HL-60/S4 (cell line): ENCODE data around the gene RAG1.

ENCODE experiments used
- in situ Hi-C: fragments of 300-500 bp; cut with MboI; formaldehyde crosslinking; loops from 2 replicates; pipeline ENCODE4 v1.14.3; 2022; ENCODE audit warnings: low sequenced_read_pairs

RAG1 gene

GRCh38 chr11:36588099-36588498 lies 20.3 kb downstream of the RAG1 start:
- in situ Hi-C loops = no loop called here

- in situ Hi-C loops = no loop called here
Measured at GRCh38 chr11:36590513-36590912, 22.7 kb downstream of the RAG1 start.

GRCh38 chr11:36591433-36591832 lies 23.6 kb downstream of the RAG1 start:
- in situ Hi-C loops = no loop called here

DNA sequence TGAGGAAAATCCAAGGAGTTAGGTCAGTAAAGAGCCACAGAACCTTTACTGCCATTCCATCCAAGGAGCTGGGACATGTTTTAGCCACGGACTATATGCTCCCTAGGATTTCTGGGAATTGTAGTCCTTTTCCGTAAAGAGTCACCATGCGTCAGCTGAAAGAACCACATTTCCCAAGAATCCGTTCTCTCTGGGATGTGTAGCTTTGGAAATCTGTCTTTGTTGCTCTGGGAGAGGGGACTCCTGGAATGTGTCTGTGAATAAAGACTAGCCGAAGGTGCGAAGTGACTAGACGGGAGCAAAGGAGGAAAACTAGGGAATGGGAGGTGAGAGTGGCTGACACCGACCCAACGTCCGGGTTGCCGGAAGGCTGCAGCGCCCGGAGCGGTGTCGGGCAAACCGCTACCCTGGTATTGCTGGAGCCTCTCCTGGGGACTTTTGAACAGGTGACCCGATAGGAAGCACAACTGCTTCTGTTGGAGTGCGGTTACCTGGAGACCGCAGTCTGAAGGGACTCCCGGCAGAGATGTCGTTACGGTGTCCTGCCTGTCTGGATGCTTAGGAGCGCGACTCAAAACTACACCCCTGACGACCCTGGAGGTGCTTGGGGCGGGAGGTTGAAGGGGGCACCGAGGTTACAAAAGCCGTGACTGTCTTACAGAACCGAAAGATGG lies 26.6 kb downstream of the RAG1 start, which contains the start of gene IFTAP:
TSS of gene IFTAP (plus strand) at position 187 of the 674 bp plus-strand sequence. CDS start 15,602 bp downstream, outside the sequence.
- in situ Hi-C loops = no loop called here

DNA sequence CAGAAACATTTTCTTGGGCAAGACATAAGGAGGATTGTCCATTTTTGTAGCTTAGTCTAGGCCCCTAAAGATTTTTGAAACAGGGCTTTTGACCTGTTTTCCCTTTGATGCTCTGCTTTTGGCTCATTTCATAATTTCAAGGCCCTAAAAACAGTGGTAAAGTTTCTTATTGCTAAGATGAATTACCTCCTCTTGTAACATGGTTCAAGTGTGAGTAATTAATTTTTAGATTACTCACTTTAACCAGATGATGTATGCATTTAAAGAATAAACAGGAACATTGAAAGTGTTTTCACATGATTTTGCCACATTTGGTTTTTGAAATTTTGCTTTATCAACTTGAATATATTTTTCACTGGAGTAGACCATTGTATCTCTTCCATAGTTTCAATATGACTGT lies 29.1 kb downstream of the RAG1 start:
- in situ Hi-C loops = no loop called here

DNA sequence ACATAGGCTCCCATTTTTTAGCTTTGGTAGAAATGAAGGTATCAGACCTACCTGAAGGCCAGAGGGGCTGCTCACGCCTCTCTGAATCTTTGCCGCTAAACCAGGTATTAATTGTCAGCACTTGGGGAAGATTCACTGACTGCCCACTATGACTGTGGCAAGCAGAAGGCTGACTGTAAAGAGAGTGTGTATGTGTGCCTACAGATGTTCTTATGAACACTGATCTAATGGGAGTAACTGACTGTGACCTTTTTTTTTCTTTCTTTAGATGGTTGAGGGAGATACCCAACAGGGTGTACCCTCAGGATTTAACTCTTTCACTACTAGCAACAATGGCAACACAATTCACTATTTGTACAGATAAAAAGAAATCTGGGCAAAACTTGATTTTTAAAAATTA lies 30.2 kb downstream of the RAG1 start, which contains the start of gene RAG2:
TSS of gene RAG2 (minus strand) at position 186 of the 400 bp plus-strand sequence. CDS start 4,068 bp downstream, outside the sequence.
- in situ Hi-C loops = no loop called here

DNA sequence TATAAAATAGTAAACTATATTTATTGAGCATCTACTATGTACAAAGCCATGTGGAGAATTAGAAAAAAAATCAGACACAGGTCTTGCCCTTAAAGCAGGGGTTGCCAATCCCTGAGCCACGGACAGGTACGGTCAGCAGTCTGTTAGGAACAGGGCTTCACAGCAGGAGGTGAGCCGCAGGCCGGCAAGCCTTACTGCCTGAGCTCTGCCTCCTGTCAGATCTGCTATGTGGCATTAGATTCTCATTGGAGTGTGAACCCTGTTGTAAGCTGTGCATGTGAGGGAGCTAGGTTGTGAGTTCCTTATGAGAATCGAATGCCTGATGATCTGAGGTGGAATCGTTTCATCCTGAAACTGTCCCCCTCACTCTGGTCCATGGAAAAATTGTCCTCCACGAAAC lies 32.4 kb downstream of the RAG1 start:
- in situ Hi-C loops = no loop called here

GRCh38 chr11:36601155-36601554 lies 33.3 kb downstream of the RAG1 start:
- in situ Hi-C loops = no loop called here

DNA sequence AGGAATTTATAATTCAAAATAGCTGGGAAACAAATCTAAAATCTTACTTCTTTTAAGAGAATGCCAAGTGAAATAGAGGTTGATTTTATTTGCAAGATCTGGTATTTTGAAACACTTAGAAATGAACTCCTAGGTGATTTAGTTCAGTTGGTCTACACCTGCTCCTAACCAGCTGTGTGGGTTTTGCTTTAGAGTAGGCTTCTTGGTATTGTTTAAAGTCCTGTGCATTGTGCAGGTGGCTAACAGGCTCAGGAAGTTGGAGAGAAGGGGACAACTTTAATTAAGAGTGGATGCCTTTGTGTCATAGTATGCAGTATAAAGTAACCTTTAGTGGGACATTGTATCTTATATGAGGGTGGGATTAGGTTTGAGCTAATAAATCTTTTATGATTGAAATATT lies 34.3 kb downstream of the RAG1 start:
- in situ Hi-C loops = no loop called here

GRCh38 chr11:36605221-36606216 lies 37.7 kb downstream of the RAG1 start:
- in situ Hi-C loops = no loop called here

- in situ Hi-C loops = no loop called here
Measured at GRCh38 chr11:36608491-36609199, 40.8 kb downstream of the RAG1 start.

DNA sequence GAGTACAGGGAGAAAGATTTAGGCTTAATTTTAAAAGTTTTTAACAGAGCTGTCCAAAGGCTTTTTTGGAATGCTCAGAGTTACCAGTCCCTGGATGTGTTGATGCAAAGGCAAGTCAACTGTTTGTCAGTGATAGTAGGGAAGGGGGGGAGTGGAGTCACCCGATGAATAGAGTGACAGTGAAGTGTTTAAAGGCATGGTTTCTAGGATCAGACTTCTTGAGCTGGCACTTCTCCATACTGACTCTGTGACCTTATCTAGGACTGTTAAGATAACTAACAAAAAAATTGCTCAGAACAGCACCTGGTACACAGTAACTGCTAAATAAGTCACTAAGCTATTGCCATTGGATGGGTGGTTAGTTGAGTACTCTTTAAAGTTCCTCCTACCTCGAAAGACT lies 41.6 kb downstream of the RAG1 start:
- in situ Hi-C loops = no loop called here

DNA sequence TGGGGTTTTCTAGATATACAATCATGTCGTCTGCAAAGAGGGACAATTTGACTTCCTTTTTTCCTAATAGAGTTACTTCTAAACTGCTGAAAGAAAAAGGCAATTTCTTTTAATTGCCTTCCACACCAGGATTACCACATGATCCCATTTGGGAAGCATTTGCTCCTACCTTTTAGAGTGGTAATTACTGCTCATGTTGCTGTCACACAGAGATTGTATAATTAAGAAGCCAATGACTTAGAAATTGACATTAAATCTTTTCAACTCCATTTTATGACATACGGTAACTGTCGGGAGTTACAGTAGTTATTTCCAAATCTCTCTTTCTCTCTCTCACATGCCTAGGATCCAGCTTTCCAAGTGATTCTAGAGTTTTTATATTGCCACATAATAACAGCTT lies 48.0 kb downstream of the RAG1 start:
- in situ Hi-C loops = no loop called here

- in situ Hi-C loops = no loop called here
Measured at GRCh38 chr11:36617543-36618362, 49.9 kb downstream of the RAG1 start.

DNA sequence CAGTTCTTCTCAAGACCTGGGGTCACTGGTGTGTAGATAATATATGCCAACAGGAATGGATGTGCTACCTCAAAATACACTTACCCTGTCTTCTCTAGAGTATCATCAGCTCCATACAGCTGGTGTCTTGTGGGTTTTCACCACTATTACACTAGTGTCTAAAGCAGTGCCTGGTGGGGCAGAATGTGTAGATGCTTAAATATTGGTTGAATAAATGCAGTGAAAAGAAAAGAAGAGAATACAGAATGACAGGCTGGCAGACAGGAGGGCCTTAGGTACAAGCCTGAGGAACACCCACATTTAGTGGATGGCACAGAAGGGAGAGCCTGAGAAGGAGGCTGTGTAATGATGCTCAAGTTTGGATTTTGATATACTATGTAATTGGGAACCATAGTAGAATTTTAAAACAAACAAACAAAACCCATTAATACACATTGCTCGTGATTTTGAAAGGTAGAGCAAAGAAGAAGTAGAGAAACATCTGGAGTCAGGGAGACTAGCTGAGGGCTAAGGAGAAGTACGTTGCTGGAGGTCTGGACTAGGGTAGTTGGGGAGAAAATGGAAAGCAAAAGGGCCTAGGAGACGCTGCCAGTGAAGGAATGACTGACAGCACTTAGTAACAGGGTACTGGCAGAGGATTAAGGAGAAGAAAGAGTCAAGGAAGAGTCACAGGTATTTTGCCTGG lies 50.7 kb downstream of the RAG1 start:
- in situ Hi-C loops = no loop called here

DNA sequence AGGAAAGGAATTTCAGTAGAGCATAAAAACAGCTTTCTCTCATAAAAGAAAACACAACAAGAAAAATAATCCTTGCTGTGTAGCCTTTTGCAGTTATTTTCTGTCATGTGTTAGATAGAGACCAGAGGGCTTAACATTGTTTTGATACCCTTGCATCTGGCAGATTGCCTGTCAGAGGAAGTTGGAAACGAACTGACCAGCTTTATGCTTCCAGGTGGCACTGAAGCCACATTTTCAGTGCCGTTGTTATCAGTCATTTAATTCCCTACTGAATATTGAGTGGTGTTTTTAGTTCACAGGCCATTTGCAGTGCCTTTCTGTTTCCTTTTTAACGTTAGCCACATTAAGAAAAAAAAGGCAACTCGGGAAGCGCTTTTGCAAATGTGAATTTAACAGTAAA lies 51.7 kb downstream of the RAG1 start:
- in situ Hi-C loops = no loop called here

DNA sequence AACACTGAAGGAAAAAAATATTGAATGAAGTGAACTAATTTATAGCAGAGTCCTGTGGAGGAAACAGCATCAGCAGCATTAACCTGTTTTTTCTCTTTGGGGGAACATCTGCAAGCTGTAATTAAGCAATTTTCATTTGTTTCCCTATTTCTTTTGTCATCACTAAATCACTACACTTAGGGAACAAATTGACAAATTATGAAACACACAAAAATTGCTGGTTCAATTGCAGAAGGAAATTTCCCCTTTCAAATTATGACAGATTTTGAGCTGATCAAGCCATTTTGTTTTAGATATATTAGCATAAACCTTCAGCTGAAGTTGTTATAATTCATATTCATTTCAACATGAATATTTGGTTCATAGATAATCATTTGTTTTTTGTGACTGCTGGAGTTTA lies 52.4 kb downstream of the RAG1 start:
- in situ Hi-C loops = no loop called here

- in situ Hi-C loops = no loop called here
Measured at GRCh38 chr11:36622431-36623136, 54.8 kb downstream of the RAG1 start.

- in situ Hi-C loops = no loop called here
Measured at GRCh38 chr11:36623494-36623893, 55.7 kb downstream of the RAG1 start.
